Mesendoderm (in vitro differentiated cells): ENCODE results near the gene UQCRC2.

Source experiments
- DNase-seq: peaks from one replicate; pipeline ENCODE4 v3.0.0; 2013
- H2AK5ac ChIP-seq: 2 replicates; pipeline ENCODE4 v1.6.1; 2013; ENCODE audit warnings: low read length, inconsistent platforms
- H2BK120ac ChIP-seq: 2 replicates; pipeline ENCODE4 v1.6.1; 2013; ENCODE audit warnings: low read depth, mild to moderate bottlenecking, low read length, moderate library complexity, mixed read lengths
- H2BK15ac ChIP-seq: replicated peaks from 2 replicates; pipeline ENCODE4 v1.6.1; 2013; ENCODE audit warnings: low read depth, mild to moderate bottlenecking, moderate library complexity
- H2BK5ac ChIP-seq: 2 replicates; pipeline ENCODE4 v1.6.1; 2013; ENCODE audit warnings: low read length, inconsistent platforms
- H3K18ac ChIP-seq: 2 replicates; pipeline ENCODE4 v1.6.1; 2013; ENCODE audit warnings: mild to moderate bottlenecking, low read length, mixed read lengths
- H3K23ac ChIP-seq: one replicate; pipeline ENCODE4 v1.6.1; 2013; ENCODE audit warnings: low read length
- H3K27ac ChIP-seq: 2 replicates; pipeline ENCODE4 v1.5.1; 2013; ENCODE audit warnings: low read depth, mild to moderate bottlenecking, inconsistent platforms, low read length, moderate library complexity
- H3K27me3 ChIP-seq: 2 replicates; pipeline ENCODE4 v1.6.1; 2013; ENCODE audit warnings: low read length, control low read depth, mild to moderate bottlenecking, inconsistent platforms; ENCODE audit not compliant: insufficient read depth, poor library complexity
- H3K36me3 ChIP-seq: 2 replicates; pipeline ENCODE4 v1.6.1; 2013; ENCODE audit warnings: low read length, inconsistent platforms; ENCODE audit not compliant: control insufficient read depth, insufficient read depth
- H3K4ac ChIP-seq: one replicate; pipeline ENCODE4 v1.6.1; 2013; ENCODE audit warnings: low read depth, mild to moderate bottlenecking, low read length, moderate library complexity
- H3K4me1 ChIP-seq: 2 replicates; pipeline ENCODE4 v1.6.1; 2013; ENCODE audit warnings: low read depth, low read length, inconsistent platforms; ENCODE audit not compliant: control insufficient read depth
- H3K4me2 ChIP-seq: 2 replicates; pipeline ENCODE4 v1.6.1; 2013; ENCODE audit warnings: low read length
- H3K4me3 ChIP-seq: 2 replicates; pipeline ENCODE4 v1.5.1; 2013; ENCODE audit warnings: mild to moderate bottlenecking, low read length
- H3K56ac ChIP-seq: one replicate; pipeline ENCODE4 v1.6.1; 2013; ENCODE audit warnings: low read length
- H3K79me1 ChIP-seq: 2 replicates; pipeline ENCODE4 v1.6.1; 2013; ENCODE audit warnings: low read length, inconsistent platforms
- H3K79me2 ChIP-seq: 2 replicates; pipeline ENCODE4 v1.6.1; 2013; ENCODE audit warnings: mild to moderate bottlenecking, low read length; ENCODE audit not compliant: control insufficient read depth, insufficient read depth
- H3K9ac ChIP-seq: 2 replicates; pipeline ENCODE4 v1.6.1; 2013; ENCODE audit warnings: low read length, inconsistent platforms
- H4K5ac ChIP-seq: one replicate; pipeline ENCODE4 v1.6.1; 2013; ENCODE audit warnings: low read length
- H4K8ac ChIP-seq: one replicate; pipeline ENCODE4 v1.6.1; 2013; ENCODE audit warnings: low read depth, mild to moderate bottlenecking, control low read depth, low read length, moderate library complexity
- WGBS: extraction: QIAGEN DNeasy Blood & Tissue Kit; methylation state at CpG from one replicate; pipeline ENCODE4 v1.1.7; 2013; ENCODE audit warnings: low lambda C conversion rate, missing lambda C conversion rate; ENCODE audit not compliant: insufficient coverage; ENCODE audit errors: extremely low coverage; 5-methylcytosine and 5-hydroxymethylcytosine counted together

UQCRC2 gene

GRCh38 chr16:21940570-21940969 is 12.6 kb upstream of the UQCRC2 start:
- no peaks in the 10 kb centered on the region for H3K79me1 ChIP-seq
- H3K79me2 ChIP-seq = no peaks in the 10 kb centered on the region
- H2BK5ac ChIP-seq = no peak overlapping the region
- no CpG with 5 or more reads among the region's 1 CpG for WGBS
- H4K8ac ChIP-seq = no peak overlapping the region
- no peaks in the 10 kb centered on the region for H3K36me3 ChIP-seq
- no peaks in the 10 kb centered on the region for H3K27me3 ChIP-seq
- H3K4me3 ChIP-seq = no peak overlapping the region
- no peaks in the 10 kb centered on the region for H3K4me1 ChIP-seq
- H2AK5ac ChIP-seq = no peak overlapping the region
- no peak for DNase-seq
- H3K18ac ChIP-seq = no peak overlapping the region
- no peak overlapping the region for H2BK15ac ChIP-seq
- H3K4me2 ChIP-seq = no peak overlapping the region
- no peak overlapping the region for H3K4ac ChIP-seq
- H3K23ac ChIP-seq = no peak overlapping the region
- H2BK120ac ChIP-seq = no peak overlapping the region
- no peak overlapping the region for H4K5ac ChIP-seq
- H3K56ac ChIP-seq = no peak overlapping the region
- no peak overlapping the region for H3K27ac ChIP-seq
- H3K9ac ChIP-seq = no peak overlapping the region

DNA sequence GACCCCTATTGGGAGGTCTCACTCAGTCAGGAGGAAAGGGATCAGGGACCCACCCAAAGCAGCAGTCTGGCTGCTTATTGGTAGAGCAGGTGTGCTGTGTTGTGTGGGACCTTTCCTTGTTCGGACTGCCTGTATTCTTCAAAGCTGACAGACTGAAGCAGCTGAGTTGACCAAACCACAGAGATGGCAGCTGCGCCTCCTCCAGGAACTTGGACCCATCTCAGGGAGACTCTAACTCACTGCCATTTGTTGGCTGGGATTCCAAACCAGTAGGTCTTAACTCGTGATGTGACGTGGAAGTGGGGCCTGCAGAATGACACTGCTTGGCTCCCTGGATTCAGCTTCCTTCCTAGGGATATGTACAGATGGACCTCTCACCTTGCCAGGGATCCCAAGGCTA is 9.6 kb upstream of the UQCRC2 start:
- Histone ChIP-seq H3K27ac (no peak overlapping the region), H3K56ac (no peak overlapping the region), H3K4ac (no peak overlapping the region), H3K4me1 (no peaks in the 10 kb centered on the region), H2BK15ac (no peak overlapping the region), H3K79me2 (no peaks in the 10 kb centered on the region), H2BK5ac (no peak overlapping the region), H2BK120ac (no peak overlapping the region), H3K36me3 (no peaks in the 10 kb centered on the region), H3K4me2 (no peak overlapping the region), H4K8ac (no peak overlapping the region), H3K79me1 (no peaks in the 10 kb centered on the region), H3K18ac (no peak overlapping the region), H2AK5ac (no peak overlapping the region), H3K9ac (no peak overlapping the region), H3K27me3 (peaks cover 1% of the 10 kb centered on the region), H3K4me3 (no peak overlapping the region), H3K23ac (no peak overlapping the region), H4K5ac (no peak overlapping the region)
- no CpG with 5 or more reads among the region's 4 CpGs for WGBS
- DNase-seq = no peak

DNA sequence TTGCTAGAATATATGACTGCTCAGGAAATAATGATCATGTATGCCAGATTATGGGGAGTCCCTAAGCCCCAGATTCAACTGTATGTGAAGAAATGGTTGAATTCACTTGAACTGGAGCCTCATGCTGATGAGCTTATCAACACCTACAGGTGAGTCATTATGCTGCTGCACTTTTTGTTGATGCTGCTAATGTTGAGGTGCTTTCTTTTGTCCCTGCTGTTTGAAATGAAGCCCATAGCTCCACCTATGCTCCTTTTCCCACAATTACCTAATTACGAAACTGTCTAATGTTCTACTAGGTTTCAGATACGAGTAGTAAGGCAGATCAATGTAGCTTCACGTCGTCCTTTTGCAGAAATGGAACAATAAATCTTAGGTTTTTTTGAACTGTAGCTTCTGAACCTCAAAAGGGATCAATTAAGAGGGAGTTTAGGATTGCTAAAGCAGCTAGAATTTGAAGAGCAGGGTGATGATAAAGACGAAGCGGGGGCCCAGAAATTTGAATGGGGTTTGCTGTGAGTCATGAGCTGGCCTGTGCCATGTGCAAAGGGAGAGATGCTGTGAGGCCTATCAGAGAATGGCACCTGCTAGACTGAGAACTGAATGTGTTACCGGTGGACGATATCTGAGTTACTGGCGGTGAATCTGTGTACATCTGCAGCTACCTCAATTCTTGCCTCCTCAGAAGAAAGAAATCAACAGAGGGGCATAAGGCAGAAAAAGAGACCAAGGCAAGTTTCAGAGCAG is 6.1 kb upstream of the UQCRC2 start:
- H3K4me3 ChIP-seq = no peak overlapping the region
- H3K4ac ChIP-seq = no peak overlapping the region
- no peak overlapping the region for H4K5ac ChIP-seq
- H3K56ac ChIP-seq = no peak overlapping the region
- peak; percentile 6 for DNase-seq
- H2BK120ac ChIP-seq = no peak overlapping the region
- H3K4me1 ChIP-seq = peaks cover 2% of the 10 kb centered on the region
- no peak overlapping the region for H3K9ac ChIP-seq
- H2AK5ac ChIP-seq = no peak overlapping the region
- H3K36me3 ChIP-seq = no peaks in the 10 kb centered on the region
- H3K23ac ChIP-seq = no peak overlapping the region
- no CpG with 5 or more reads among the region's 9 CpGs for WGBS
- no peak overlapping the region for H3K27ac ChIP-seq
- H4K8ac ChIP-seq = no peak overlapping the region
- H3K27me3 ChIP-seq = peaks cover 1% of the 10 kb centered on the region
- peaks cover 1% of the 10 kb centered on the region for H3K79me2 ChIP-seq
- H3K4me2 ChIP-seq = no peak overlapping the region
- no peak overlapping the region for H2BK5ac ChIP-seq
- H3K18ac ChIP-seq = no peak overlapping the region
- H2BK15ac ChIP-seq = no peak overlapping the region
- H3K79me1 ChIP-seq = peaks cover 2% of the 10 kb centered on the region

DNA sequence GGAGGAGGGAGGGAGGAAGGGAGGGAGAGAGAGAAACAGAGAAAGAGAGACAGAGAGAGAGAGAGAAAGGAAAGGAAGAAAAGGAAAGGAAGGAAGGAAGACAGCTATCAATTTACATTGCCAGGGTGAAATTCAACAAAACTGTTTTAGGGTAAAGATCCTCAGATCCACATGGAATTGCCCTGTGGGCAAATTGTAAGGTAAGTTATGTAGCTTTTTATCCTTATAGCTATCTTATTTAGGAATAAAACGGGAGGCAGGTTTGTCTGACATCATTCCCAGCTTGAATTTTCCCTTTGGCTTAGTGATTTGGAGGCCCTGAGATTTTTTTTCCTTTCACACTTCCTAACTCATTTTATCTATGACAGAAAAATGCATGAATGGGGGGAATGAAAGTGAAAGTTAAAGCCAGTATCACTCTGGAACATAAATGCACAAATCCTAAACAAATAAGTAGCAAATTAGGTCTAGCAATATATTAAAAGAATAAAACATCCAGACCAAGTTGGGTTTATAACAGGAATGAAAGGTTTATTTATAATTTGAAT is 3.4 kb upstream of the UQCRC2 start:
- H3K4me2 ChIP-seq = no peak overlapping the region
- H3K56ac ChIP-seq = no peak overlapping the region
- no peak overlapping the region for H2AK5ac ChIP-seq
- H2BK5ac ChIP-seq = no peak overlapping the region
- no peak for DNase-seq
- no CpG with 5 or more reads among the region's 1 CpG for WGBS
- H3K4ac ChIP-seq = no peak overlapping the region
- no peak overlapping the region for H4K8ac ChIP-seq
- H4K5ac ChIP-seq = no peak overlapping the region
- peaks cover 14% of the 10 kb centered on the region for H3K79me1 ChIP-seq
- H3K27ac ChIP-seq = no peak overlapping the region
- H3K36me3 ChIP-seq = no peaks in the 10 kb centered on the region
- H3K79me2 ChIP-seq = peaks cover 18% of the 10 kb centered on the region
- H3K18ac ChIP-seq = no peak overlapping the region
- no peak overlapping the region for H2BK120ac ChIP-seq
- H3K4me1 ChIP-seq = peaks cover 9% of the 10 kb centered on the region
- peaks cover 1% of the 10 kb centered on the region for H3K27me3 ChIP-seq
- no peak overlapping the region for H3K4me3 ChIP-seq
- H2BK15ac ChIP-seq = no peak overlapping the region
- no peak overlapping the region for H3K9ac ChIP-seq
- no peak overlapping the region for H3K23ac ChIP-seq

- H2BK15ac ChIP-seq = no peak overlapping the region
- peaks cover 16% of the 10 kb centered on the region for H3K79me1 ChIP-seq
- no peak overlapping the region for H3K4me3 ChIP-seq
- H3K79me2 ChIP-seq = peaks cover 20% of the 10 kb centered on the region
- H2BK5ac ChIP-seq = no peak overlapping the region
- H3K27ac ChIP-seq = no peak overlapping the region
- H3K4me2 ChIP-seq = no peak overlapping the region
- H4K8ac ChIP-seq = no peak overlapping the region
- H2BK120ac ChIP-seq = no peak overlapping the region
- H3K18ac ChIP-seq = no peak overlapping the region
- no CpG with 5 or more reads among the region's 7 CpGs for WGBS
- H4K5ac ChIP-seq = no peak overlapping the region
- no peaks in the 10 kb centered on the region for H3K36me3 ChIP-seq
- no peak overlapping the region for H3K4ac ChIP-seq
- peaks cover 1% of the 10 kb centered on the region for H3K27me3 ChIP-seq
- no peak overlapping the region for H2AK5ac ChIP-seq
- peaks cover 9% of the 10 kb centered on the region for H3K4me1 ChIP-seq
- H3K9ac ChIP-seq = no peak overlapping the region
- peak; percentile 26 for DNase-seq
- no peak overlapping the region for H3K56ac ChIP-seq
- H3K23ac ChIP-seq = no peak overlapping the region
These were observed 2.2 kb upstream of the UQCRC2 start for GRCh38 chr16:21950782-21951521.
